ENCODE measurements around the gene MPP3.
A peak's percentile ranks its signal among the peaks of the same experiment; 100 is the strongest.

MPP3 gene

GRCh38 chr17:43832168-43832975 is 574 bp downstream of the MPP3 start:
- DNase-seq (ENCODE audit: low spot score) = peak; percentile 88

- DNase-seq (ENCODE audit: low spot score) = no peak
Measured at GRCh38 chr17:43831633-43832032, 1.3 kb downstream of the MPP3 start.

GRCh38 chr17:43830510-43831140 is 2.3 kb downstream of the MPP3 start:
- DNase-seq (ENCODE audit: low spot score) = no peak

GRCh38 chr17:43829738-43830137 is 3.2 kb downstream of the MPP3 start:
- no peak for DNase-seq (ENCODE audit: low spot score)

GRCh38 chr17:43827596-43827995 is 5.3 kb downstream of the MPP3 start:
- DNase-seq (ENCODE audit: low spot score) = no peak

DNA sequence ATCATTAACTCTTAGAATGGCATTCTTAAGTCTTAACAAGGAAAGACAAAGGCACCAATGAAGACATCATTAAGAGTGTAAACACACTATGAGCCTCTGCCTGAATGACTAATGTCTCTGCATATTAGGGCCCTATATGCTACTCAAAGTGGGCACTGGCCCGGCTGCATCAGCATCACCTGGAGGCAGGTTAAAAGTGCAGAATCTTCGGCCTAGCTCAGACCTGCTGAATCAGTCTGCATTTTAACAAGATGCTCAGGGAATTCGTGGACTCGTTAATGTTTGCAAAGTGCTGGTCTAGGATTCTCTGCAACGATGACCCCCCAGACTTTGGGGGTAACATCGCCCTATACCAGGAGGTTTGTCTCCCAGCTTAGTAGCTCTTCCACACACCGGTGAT is 6.7 kb downstream of the MPP3 start:
- no peak for DNase-seq (ENCODE audit: low spot score)

GRCh38 chr17:43825567-43825966 is 7.4 kb downstream of the MPP3 start:
- no peak for DNase-seq (ENCODE audit: low spot score)

GRCh38 chr17:43823350-43824084 is 9.4 kb downstream of the MPP3 start:
- DNase-seq (ENCODE audit: low spot score) = no peak

- DNase-seq (ENCODE audit: low spot score) = no peak
Measured at GRCh38 chr17:43822570-43823190, 10.3 kb downstream of the MPP3 start.

GRCh38 chr17:43820759-43821158 is 12.2 kb downstream of the MPP3 start:
- DNase-seq (ENCODE audit: low spot score) = no peak

GRCh38 chr17:43818966-43819365 is 14.0 kb downstream of the MPP3 start:
- DNase-seq (ENCODE audit: low spot score) = no peak

GRCh38 chr17:43817826-43818225 is 15.1 kb downstream of the MPP3 start:
- DNase-seq (ENCODE audit: low spot score) = no peak

DNA sequence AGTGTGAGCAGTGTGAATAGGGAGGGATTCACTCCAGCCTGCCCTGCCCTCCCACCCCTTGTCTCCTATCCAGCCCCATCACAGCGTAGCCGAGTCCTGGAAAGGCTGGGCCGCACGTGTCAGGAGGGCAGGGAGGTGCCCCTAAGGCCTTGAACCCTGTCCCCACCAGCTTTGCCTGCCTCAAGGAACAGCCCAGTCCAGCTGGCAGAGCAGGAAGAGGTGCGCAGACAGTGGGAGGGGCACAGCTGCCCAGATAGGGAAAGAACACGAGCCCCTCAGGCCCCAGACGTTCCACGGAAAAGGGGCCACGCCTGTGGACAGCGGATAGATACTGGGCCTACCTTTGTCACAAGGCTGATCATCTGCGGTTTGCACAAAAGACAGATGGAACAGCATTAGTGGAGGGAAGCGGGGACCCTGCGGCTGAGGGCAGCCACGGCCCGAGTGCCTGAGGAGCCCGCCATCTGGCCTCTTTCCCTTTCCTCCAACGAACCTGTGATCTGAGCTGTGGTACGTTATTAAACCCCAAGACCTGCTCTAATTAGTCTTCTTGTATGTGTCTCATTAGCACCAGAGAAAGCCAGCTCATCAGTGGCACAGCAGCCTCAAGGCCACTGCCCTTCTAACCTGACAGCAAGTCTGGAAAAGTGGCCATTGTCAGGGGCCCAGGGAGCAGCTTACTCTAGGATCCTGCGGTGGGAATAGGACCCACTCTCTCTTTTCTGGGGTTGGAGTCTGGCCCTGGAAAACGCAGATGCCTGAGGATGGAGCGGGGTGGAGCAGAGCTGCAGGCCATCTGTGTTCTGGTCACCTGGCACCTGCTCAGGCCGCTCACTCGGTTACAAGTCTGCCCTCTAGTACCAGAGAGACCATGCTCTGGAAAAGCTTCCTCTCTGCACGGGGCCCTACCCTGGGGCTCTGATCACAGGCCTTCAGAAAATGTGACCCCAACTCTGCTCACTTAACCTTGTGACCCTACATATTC is 16.3 kb downstream of the MPP3 start:
- no peak for DNase-seq (ENCODE audit: low spot score)

GRCh38 chr17:43814714-43815113 is 18.2 kb downstream of the MPP3 start:
- DNase-seq (ENCODE audit: low spot score) = peak; percentile 84

DNA sequence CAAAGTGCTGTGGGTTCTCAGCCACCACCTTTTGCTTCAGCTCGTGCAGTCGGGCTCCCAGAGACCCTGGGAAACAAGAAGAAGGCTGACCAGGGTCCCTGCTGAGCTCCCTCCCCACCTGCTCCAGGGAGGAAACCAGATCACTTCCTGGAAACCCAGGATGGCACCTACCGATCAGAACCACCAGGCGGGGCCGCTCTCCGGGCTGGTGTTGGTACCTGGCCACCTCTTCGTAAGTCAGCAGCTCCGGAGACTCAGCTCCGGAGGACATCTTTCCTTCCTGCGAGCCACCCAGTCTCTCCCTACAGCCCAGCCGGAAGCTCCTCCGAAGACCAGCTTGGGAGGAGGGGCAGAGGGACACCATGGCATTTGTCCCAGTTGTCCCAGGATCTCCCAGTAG is 18.9 kb downstream of the MPP3 start:
- no peak for DNase-seq (ENCODE audit: low spot score)

- DNase-seq (ENCODE audit: low spot score) = no peak
Measured at GRCh38 chr17:43813386-43813785, 19.6 kb downstream of the MPP3 start.

- DNase-seq (ENCODE audit: low spot score) = no peak
Measured at GRCh38 chr17:43812396-43813265, 20.3 kb downstream of the MPP3 start.

- no peak for DNase-seq (ENCODE audit: low spot score)
Measured at GRCh38 chr17:43810823-43811222, 22.1 kb downstream of the MPP3 start.

DNA sequence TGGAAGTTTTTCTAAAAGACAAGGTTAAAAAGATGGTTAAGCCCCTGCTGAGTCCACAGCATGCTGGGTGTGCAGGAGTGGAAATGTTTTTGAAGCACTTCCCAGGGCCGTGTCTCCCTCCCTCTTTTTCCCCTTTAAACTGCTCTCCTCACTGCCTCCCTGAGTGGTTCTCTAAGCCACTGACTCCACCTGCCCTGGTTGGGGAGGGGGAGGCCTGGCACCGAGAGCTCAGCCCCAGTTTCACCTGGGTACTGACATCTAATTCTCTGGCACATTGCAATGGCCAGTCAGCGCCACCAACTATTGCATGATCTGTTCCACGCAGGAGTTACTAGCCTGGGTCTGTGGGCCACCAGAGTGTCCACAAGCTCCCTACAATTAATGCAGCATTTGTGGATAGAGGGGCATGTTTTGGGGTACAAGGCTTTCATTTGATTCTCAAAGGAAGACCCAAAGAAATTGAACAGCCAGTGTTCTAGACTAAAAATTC is 22.7 kb downstream of the MPP3 start:
- no peak for DNase-seq (ENCODE audit: low spot score)

GRCh38 chr17:43809121-43809520 is 23.8 kb downstream of the MPP3 start:
- DNase-seq (ENCODE audit: low spot score) = no peak

Data from AG08395 (cell line).